ENCODE measurements around the gene UNC5C. TPM values are rescaled to one million over a fixed set of nuclear protein-coding genes. Genes with fewer than 3 reads are reported as not detected.

UNC5C gene
- total and polyA plus RNA-seq, 2 of the 4 experiments (the other 2 are of a cell fraction): under 0.01 TPM

GRCh38 chr4:95394752-95395306, 153.9 kb downstream of the UNC5C start:
- Histone ChIP-seq H3K23ac (ENCODE audit: low read depth, low read length) (no peak overlapping the region), H3K9me3 (ENCODE audit: control insufficient read depth, insufficient read depth, low read length) (no peaks in the 10 kb centered on the region), H4K20me1 (ENCODE audit: insufficient read depth, low read length) (no peaks in the 10 kb centered on the region), H3K27me3 (ENCODE audit: control insufficient read depth, insufficient read depth, low read length) (no peaks in the 10 kb centered on the region), H3K4me3 (ENCODE audit: insufficient read depth, low read depth, low read length) (no peak overlapping the region), H3K27ac (ENCODE audit: insufficient read depth, low read length) (no peak overlapping the region), H2BK15ac (ENCODE audit: low read depth, low read length) (no peak overlapping the region), H3K56ac (ENCODE audit: extremely low read depth, insufficient read depth, low read length) (no peak overlapping the region), H3K4me1 (ENCODE audit: control insufficient read depth, insufficient read depth, low read length) (no peaks in the 10 kb centered on the region), H2BK5ac (ENCODE audit: low read depth, low read length, poor library complexity, severe bottlenecking) (no peak overlapping the region), H3K4ac (ENCODE audit: low read depth, low read length) (no peak overlapping the region), H4K91ac (ENCODE audit: insufficient read depth, low read depth, low read length) (no peak overlapping the region), H2BK20ac (ENCODE audit: low read depth, low read length) (no peak overlapping the region), H4K5ac (ENCODE audit: low read depth, low read length) (no peak overlapping the region), H3K36me3 (ENCODE audit: control insufficient read depth, insufficient read depth, low read length) (no peaks in the 10 kb centered on the region), H2BK120ac (ENCODE audit: low read depth, low read length) (no peak overlapping the region), H3K18ac (ENCODE audit: low read depth, low read length) (no peak overlapping the region), H4K8ac (ENCODE audit: low read depth in 2 of 2, low read length in 2 of 2) (no peak overlapping the region), H3K14ac (replicated peaks; ENCODE audit: low read depth, low read length) (no peak overlapping the region), H3K79me1 (ENCODE audit: low read depth in 1 of 2, low read length in 2 of 2) (no peaks in the 10 kb centered on the region), H2AFZ (replicated peaks; ENCODE audit: low read length, poor library complexity) (no peak overlapping the region), H3K9ac (ENCODE audit: low read depth, low read length) (no peak overlapping the region), H2AK9ac (replicated peaks; ENCODE audit: low read depth, low read length, poor library complexity) (no peak overlapping the region), H3K9me1 (ENCODE audit: insufficient read depth, low read length) (no peaks in the 10 kb centered on the region), H3K4me2 (ENCODE audit: low read depth, low read length) (no peak overlapping the region), H2AK5ac (ENCODE audit: low read depth, low read length) (no peak overlapping the region)
- ATAC-seq (ENCODE audit: low read depth) (no peak), DNase-seq (no peak)
- WGBS, 2 experiments (ENCODE audit: extremely low coverage in 2 of 2, insufficient read length in 1 of 2): no CpG with 5 or more reads among the region's 2 CpGs
- dilution Hi-C loops (cut with HindIII; ENCODE audit: low sequenced_read_pairs, unreplicated experiment): no loop called here
- TF ChIP-seq RAD21 (IDR thresholded peaks at IDR 0.05; ENCODE audit: low read length): no peak
- TF ChIP-seq NFE2L2 (IDR thresholded peaks at IDR 0.05; ENCODE audit: low read depth, low read length): no peak
- no peak for TF ChIP-seq CEBPB (IDR thresholded peaks at IDR 0.05; ENCODE audit: low read depth, low read length)
- TF ChIP-seq USF2 (IDR thresholded peaks at IDR 0.05; ENCODE audit: low read depth, low read length): no peak
- TF ChIP-seq CHD1 (IDR thresholded peaks at IDR 0.05; ENCODE audit: low read depth, low read length): no peak
- TF ChIP-seq BHLHE40 (IDR thresholded peaks at IDR 0.05; ENCODE audit: low read depth, low read length): no peak
- no peak for TF ChIP-seq SMC3 (IDR thresholded peaks at IDR 0.05; ENCODE audit: low read depth, low read length)
- TF ChIP-seq MAFK (IDR thresholded peaks at IDR 0.05; ENCODE audit: low read depth, low read length): no peak
- TF ChIP-seq MAZ (IDR thresholded peaks at IDR 0.05; ENCODE audit: borderline replicate concordance, low read depth, low read length): no peak
- TF ChIP-seq RFX5 (IDR thresholded peaks at IDR 0.05; ENCODE audit: low read depth, low read length): no peak
- TF ChIP-seq RCOR1 (IDR thresholded peaks at IDR 0.05; ENCODE audit: insufficient replicate concordance, low read length): no peak
- no peak for TF ChIP-seq POLR2A (IDR thresholded peaks at IDR 0.05; ENCODE audit: low read depth, low read length)
- no peak for TF ChIP-seq ELK1 (IDR thresholded peaks at IDR 0.05; ENCODE audit: borderline replicate concordance, low read depth, low read length)
- no peak for TF ChIP-seq MXI1 (IDR thresholded peaks at IDR 0.05; ENCODE audit: borderline replicate concordance, low read depth, low read length)
- TF ChIP-seq FOS (IDR thresholded peaks at IDR 0.05; ENCODE audit: low read depth, low read length): no peak
- ChIA-PET POLR2A (ENCODE audit: unreplicated experiment) (no interaction called here), CTCF (no interaction called here)
- BruUV-seq (replicated peaks): no TSS peak
- in situ Hi-C loops (cut with MboI; ENCODE audit: low sequenced_read_pairs): no loop called here
- intact Hi-C loops (cut with micrococcal nuclease): no loop called here
